Vagina (tissue), 2 donors: ENCODE results near the gene USP17L10.
"Not testable (repeated sequence)": the region's sequence is repeated elsewhere in the genome, so short reads cannot be mapped to it uniquely, and the experiment has no call there.

ENCODE experiments used
- POLR2AphosphoS5 ChIP-seq, 2 donors: sonication (generic); formaldehyde crosslinking; IDR thresholded peaks; one replicate each; pipeline ENCODE4 v1.9.0; 2017; ENCODE audit warnings: antibody characterized with exemption in 2 of 2, mild to moderate bottlenecking in 2 of 2, low read depth in 1 of 2; ENCODE audit not compliant: insufficient read depth in 1 of 2
- TF ChIP-seq, protein P1 (sequence below), 3 experiments: fragments of 450-650 bp in 2 of 3; fragments of 200-600 bp in 1 of 3; sonication (generic) in 1 of 3; IDR thresholded peaks; one replicate each; pipeline ENCODE4 v1.5.1; 2017 to 2019; ENCODE audit warnings: antibody characterized with exemption in 3 of 3, mild to moderate bottlenecking in 2 of 3, moderate library complexity in 2 of 3

DNA sequence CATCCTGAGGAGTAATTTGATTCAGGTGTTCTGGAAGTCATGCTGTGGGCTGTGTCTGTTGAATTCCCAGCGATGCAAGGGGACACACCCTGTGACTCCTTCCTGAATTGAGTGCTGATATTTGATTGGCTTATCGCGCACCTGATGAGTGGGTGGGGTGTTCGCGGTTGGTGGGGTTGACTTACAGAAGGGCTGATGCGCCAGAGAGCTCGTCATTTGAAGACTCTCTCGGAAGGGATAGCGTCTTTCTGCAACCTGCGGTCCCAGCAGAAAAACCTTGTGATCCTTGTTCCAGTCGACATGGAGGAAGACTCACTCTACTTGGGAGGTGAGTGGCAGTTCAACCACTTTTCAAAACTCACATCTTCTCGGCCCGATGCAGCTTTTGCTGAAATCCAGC lies 42.6 kb downstream of the USP17L10 start, which contains the start of gene USP17L19:
- TF ChIP-seq, protein P1, sequence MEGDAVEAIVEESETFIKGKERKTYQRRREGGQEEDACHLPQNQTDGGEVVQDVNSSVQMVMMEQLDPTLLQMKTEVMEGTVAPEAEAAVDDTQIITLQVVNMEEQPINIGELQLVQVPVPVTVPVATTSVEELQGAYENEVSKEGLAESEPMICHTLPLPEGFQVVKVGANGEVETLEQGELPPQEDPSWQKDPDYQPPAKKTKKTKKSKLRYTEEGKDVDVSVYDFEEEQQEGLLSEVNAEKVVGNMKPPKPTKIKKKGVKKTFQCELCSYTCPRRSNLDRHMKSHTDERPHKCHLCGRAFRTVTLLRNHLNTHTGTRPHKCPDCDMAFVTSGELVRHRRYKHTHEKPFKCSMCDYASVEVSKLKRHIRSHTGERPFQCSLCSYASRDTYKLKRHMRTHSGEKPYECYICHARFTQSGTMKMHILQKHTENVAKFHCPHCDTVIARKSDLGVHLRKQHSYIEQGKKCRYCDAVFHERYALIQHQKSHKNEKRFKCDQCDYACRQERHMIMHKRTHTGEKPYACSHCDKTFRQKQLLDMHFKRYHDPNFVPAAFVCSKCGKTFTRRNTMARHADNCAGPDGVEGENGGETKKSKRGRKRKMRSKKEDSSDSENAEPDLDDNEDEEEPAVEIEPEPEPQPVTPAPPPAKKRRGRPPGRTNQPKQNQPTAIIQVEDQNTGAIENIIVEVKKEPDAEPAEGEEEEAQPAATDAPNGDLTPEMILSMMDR (IDR thresholded peaks at IDR 0.05), result not testable (repeated sequence)
- not testable (repeated sequence) for TF ChIP-seq POLR2AphosphoS5 (IDR thresholded peaks at IDR 0.05; ENCODE audit: insufficient read depth in 1 of 2, low read depth in 1 of 2)
